HG03460 (cell line): ENCODE results near the gene LGALS13.
"Not testable (repeated sequence)": the region's sequence is repeated elsewhere in the genome, so short reads cannot be mapped to it uniquely, and the experiment has no call there.

Experiments used
- ATAC-seq: cut with Tn5 transposase; IDR thresholded peaks from one replicate; pipeline ENCODE4 v1.9.1; 2021; ENCODE audit not compliant: unreplicated experiment

Gene LGALS13

GRCh38 chr19:39613597-39613996, 11.3 kb downstream of the LGALS13 start:
- ATAC-seq, result no peak

- ATAC-seq, result no peak
Measured at GRCh38 chr19:39617745-39618144, 15.4 kb downstream of the LGALS13 start.

- no peak for ATAC-seq
Measured at GRCh38 chr19:39623946-39624345, 21.6 kb downstream of the LGALS13 start.

GRCh38 chr19:39627631-39628030, 25.3 kb downstream of the LGALS13 start:
- ATAC-seq, result not testable (repeated sequence)

- no peak for ATAC-seq
Measured at GRCh38 chr19:39631178-39631577, 28.9 kb downstream of the LGALS13 start.

GRCh38 chr19:39631626-39632025, 29.3 kb downstream of the LGALS13 start:
- no peak for ATAC-seq

- ATAC-seq, result no peak
Measured at GRCh38 chr19:39637891-39638290, 35.6 kb downstream of the LGALS13 start.

GRCh38 chr19:39641773-39642172, 39.4 kb downstream of the LGALS13 start:
- no peak for ATAC-seq

- ATAC-seq, result no peak
Measured at GRCh38 chr19:39643591-39643990, 41.3 kb downstream of the LGALS13 start.

GRCh38 chr19:39645800-39646411, 43.6 kb downstream of the LGALS13 start:
- no peak for ATAC-seq

GRCh38 chr19:39647918-39648317, 45.6 kb downstream of the LGALS13 start:
- ATAC-seq, result no peak

- ATAC-seq, result no peak
Measured at GRCh38 chr19:39655613-39656012, 53.3 kb downstream of the LGALS13 start, which contains the start of gene LGALS16. Gene LGALS16, plus strand, starts transcription at chr19:39655913. Its CDS starts 49 bp downstream, at chr19:39655962.
